ENCODE results near the gene TNP2. TPM values are rescaled to one million over a fixed set of nuclear protein-coding genes. Genes with fewer than 3 reads are reported as not detected.
A peak's percentile ranks its signal among the peaks of the same experiment; 100 is the strongest.

The TNP2 gene
- total and polyA plus RNA-seq, 9 of the 15 experiments (the other 6 are each of a cell fraction or from before 2014, with no cell fraction given): not detected

GRCh38 chr16:11297492-11298142 lies 28.5 kb upstream of the TNP2 start (continued):
- TF ChIP-seq REST (IDR thresholded peaks at IDR 0.05; ENCODE audit: borderline replicate concordance): 0 out of 2 replicates have a peak, but pooled peaks have one; percentile 14
- TF ChIP-seq REST (CRISPR knock-in tag; IDR thresholded peaks at IDR 0.05; ENCODE audit: low read depth): no peak
- TF ChIP-seq, protein P1, sequence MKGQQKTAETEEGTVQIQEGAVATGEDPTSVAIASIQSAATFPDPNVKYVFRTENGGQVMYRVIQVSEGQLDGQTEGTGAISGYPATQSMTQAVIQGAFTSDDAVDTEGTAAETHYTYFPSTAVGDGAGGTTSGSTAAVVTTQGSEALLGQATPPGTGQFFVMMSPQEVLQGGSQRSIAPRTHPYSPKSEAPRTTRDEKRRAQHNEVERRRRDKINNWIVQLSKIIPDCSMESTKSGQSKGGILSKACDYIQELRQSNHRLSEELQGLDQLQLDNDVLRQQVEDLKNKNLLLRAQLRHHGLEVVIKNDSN (CRISPR knock-in tag; IDR thresholded peaks at IDR 0.05): peak; percentile 48
- no peak for TF ChIP-seq ZNF75A (CRISPR knock-in tag; IDR thresholded peaks at IDR 0.05)
- TF ChIP-seq, protein P2, sequence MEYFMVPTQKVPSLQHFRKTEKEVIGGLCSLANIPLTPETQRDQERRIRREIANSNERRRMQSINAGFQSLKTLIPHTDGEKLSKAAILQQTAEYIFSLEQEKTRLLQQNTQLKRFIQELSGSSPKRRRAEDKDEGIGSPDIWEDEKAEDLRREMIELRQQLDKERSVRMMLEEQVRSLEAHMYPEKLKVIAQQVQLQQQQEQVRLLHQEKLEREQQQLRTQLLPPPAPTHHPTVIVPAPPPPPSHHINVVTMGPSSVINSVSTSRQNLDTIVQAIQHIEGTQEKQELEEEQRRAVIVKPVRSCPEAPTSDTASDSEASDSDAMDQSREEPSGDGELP (CRISPR knock-in tag; IDR thresholded peaks at IDR 0.05; ENCODE audit: borderline replicate concordance): peak; percentile 99
- peak; percentile 8 for TF ChIP-seq TAF9B (IDR thresholded peaks at IDR 0.05; ENCODE audit: partially characterized antibody)
- TF ChIP-seq POLR2AphosphoS5 (IDR thresholded peaks at IDR 0.05; ENCODE audit: control insufficient read depth, insufficient read depth, low read depth, low read length): peak; percentile 69
- no peak for TF ChIP-seq CREB1 (IDR thresholded peaks at IDR 0.05)
- 0 out of 2 replicates have a peak, but pooled peaks have one; percentile 21 for TF ChIP-seq CREB1 (CRISPR knock-in tag; IDR thresholded peaks at IDR 0.05)
- TF ChIP-seq FUS (optimal IDR thresholded peaks at IDR 0.05; ENCODE audit: low read depth, low read length): no peak
- TF ChIP-seq, protein P3, sequence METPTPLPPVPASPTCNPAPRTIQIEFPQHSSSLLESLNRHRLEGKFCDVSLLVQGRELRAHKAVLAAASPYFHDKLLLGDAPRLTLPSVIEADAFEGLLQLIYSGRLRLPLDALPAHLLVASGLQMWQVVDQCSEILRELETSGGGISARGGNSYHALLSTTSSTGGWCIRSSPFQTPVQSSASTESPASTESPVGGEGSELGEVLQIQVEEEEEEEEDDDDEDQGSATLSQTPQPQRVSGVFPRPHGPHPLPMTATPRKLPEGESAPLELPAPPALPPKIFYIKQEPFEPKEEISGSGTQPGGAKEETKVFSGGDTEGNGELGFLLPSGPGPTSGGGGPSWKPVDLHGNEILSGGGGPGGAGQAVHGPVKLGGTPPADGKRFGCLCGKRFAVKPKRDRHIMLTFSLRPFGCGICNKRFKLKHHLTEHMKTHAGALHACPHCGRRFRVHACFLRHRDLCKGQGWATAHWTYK (CRISPR knock-in tag; IDR thresholded peaks at IDR 0.05): 0 out of 2 replicates have a peak, but pooled peaks have one; percentile 57
- no peak for TF ChIP-seq ZHX1 (conservative IDR thresholded peaks at IDR 0.05; ENCODE audit: low read length)
- peak; percentile 52; the same call in 1 of the 2 replicates for TF ChIP-seq SOX6 (IDR thresholded peaks at IDR 0.05)
- no peak for TF ChIP-seq ZNF717 (CRISPR knock-in tag; IDR thresholded peaks at IDR 0.05)

All from K562 (cell line).